HG02623 (cell line): ENCODE data around the gene PNKP.

Experiments
- ATAC-seq: cut with Tn5 transposase; IDR thresholded peaks from one replicate; pipeline ENCODE4 v1.9.1; 2021; ENCODE audit warnings: moderate library complexity; ENCODE audit not compliant: unreplicated experiment

The PNKP gene

GRCh38 chr19:49866933-49867782 is at the start of gene PNKP:
Gene PNKP (minus strand): TSS chr19:49867576. CDS start chr19:49867204, 372 bp downstream.
- ATAC-seq, result peak; percentile 29

- ATAC-seq, result no peak
Measured at GRCh38 chr19:49915271-49915670, 47.9 kb upstream of the PNKP start.

GRCh38 chr19:49913720-49914119 is 46.3 kb upstream of the PNKP start:
- ATAC-seq, result no peak

- no peak for ATAC-seq
Measured at GRCh38 chr19:49912965-49913685, 45.7 kb upstream of the PNKP start.

GRCh38 chr19:49911381-49912145 is 44.2 kb upstream of the PNKP start:
- no peak for ATAC-seq

- ATAC-seq, result no peak
Measured at GRCh38 chr19:49910179-49910578, 42.8 kb upstream of the PNKP start.

- ATAC-seq, result no peak
Measured at GRCh38 chr19:49908480-49909420, 41.4 kb upstream of the PNKP start.

GRCh38 chr19:49907745-49908446 is 40.5 kb upstream of the PNKP start:
- ATAC-seq, result no peak

GRCh38 chr19:49906879-49907564 is 39.6 kb upstream of the PNKP start:
- no peak for ATAC-seq

- no peak for ATAC-seq
Measured at GRCh38 chr19:49904136-49904535, 36.8 kb upstream of the PNKP start.

GRCh38 chr19:49896863-49897621 is 29.7 kb upstream of the PNKP start, which contains the start of gene IL4I1:
Gene IL4I1 (minus strand): TSS chr19:49896887. CDS start chr19:49896160, 727 bp downstream.
- peak; percentile 56 for ATAC-seq

GRCh38 chr19:49895566-49896297 is 28.4 kb upstream of the PNKP start:
- ATAC-seq, result no peak

GRCh38 chr19:49894879-49895565 is 27.6 kb upstream of the PNKP start:
- ATAC-seq, result no peak

GRCh38 chr19:49894011-49894664 is 26.8 kb upstream of the PNKP start:
- ATAC-seq, result no peak

GRCh38 chr19:49892716-49893115 is 25.3 kb upstream of the PNKP start:
- ATAC-seq, result no peak

- ATAC-seq, result no peak
Measured at GRCh38 chr19:49891393-49891792, 24.0 kb upstream of the PNKP start.
